HL-60 (cell line): ENCODE measurements around the gene HPSE2.

Source experiments
- CTCF ChIP-seq: IDR thresholded peaks from one replicate; pipeline ENCODE4 v1.5.1; 2011; ENCODE audit warnings: low read length, control low read depth, inconsistent platforms; ENCODE audit not compliant: insufficient read depth
- GABPA ChIP-seq: IDR thresholded peaks from 2 replicates; pipeline ENCODE4 v1.6.1; 2012; ENCODE audit warnings: low read depth
- POLR2AphosphoS5 ChIP-seq: IDR thresholded peaks from 2 replicates; pipeline ENCODE4 v1.6.1; 2012; ENCODE audit warnings: low read depth
- SPI1 ChIP-seq: IDR thresholded peaks from 2 replicates; pipeline ENCODE4 v1.6.1; 2012; ENCODE audit warnings: low read depth, mild to moderate bottlenecking, borderline replicate concordance
- TF ChIP-seq, protein P1 (sequence below): IDR thresholded peaks from 2 replicates; pipeline ENCODE4 v1.6.1; 2012; ENCODE audit warnings: low read depth; ENCODE audit not compliant: insufficient replicate concordance

DNA sequence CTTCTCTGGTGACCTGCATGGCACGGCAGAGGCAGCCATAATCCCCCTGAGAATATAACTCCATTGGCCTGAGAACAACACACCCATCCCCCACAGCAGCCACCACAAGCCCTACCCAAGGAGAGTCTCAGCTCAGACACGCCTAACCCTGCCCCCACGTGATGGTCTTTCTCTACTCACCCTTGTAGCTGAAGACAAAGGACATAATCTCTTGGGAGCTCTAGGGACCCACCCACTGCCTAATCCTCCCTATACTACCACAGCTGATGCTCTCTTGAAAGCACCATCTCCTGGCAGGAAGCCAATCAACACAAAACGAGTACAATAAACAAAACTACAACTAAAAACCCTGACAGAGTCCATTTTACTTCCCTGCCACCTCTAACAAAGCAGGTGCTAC is 30.7 kb upstream of the HPSE2 start:
- TF ChIP-seq, protein P1, sequence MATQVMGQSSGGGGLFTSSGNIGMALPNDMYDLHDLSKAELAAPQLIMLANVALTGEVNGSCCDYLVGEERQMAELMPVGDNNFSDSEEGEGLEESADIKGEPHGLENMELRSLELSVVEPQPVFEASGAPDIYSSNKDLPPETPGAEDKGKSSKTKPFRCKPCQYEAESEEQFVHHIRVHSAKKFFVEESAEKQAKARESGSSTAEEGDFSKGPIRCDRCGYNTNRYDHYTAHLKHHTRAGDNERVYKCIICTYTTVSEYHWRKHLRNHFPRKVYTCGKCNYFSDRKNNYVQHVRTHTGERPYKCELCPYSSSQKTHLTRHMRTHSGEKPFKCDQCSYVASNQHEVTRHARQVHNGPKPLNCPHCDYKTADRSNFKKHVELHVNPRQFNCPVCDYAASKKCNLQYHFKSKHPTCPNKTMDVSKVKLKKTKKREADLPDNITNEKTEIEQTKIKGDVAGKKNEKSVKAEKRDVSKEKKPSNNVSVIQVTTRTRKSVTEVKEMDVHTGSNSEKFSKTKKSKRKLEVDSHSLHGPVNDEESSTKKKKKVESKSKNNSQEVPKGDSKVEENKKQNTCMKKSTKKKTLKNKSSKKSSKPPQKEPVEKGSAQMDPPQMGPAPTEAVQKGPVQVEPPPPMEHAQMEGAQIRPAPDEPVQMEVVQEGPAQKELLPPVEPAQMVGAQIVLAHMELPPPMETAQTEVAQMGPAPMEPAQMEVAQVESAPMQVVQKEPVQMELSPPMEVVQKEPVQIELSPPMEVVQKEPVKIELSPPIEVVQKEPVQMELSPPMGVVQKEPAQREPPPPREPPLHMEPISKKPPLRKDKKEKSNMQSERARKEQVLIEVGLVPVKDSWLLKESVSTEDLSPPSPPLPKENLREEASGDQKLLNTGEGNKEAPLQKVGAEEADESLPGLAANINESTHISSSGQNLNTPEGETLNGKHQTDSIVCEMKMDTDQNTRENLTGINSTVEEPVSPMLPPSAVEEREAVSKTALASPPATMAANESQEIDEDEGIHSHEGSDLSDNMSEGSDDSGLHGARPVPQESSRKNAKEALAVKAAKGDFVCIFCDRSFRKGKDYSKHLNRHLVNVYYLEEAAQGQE: no peak
- TF ChIP-seq CTCF: no peak
- no peak for TF ChIP-seq GABPA
- TF ChIP-seq SPI1: no peak
- TF ChIP-seq POLR2AphosphoS5: no peak
